OCI-LY7 (cell line): ENCODE results near the gene MED25. TPM values are rescaled to one million over a fixed set of nuclear protein-coding genes. Genes with fewer than 3 reads are reported as not detected.

Source experiments
- BruUV-seq: library from RNA; stranded (reverse); fragments of 400-500 nt; replicated peaks from 2 replicates; lab custom pipeline; 2021; lab: Mats Ljungman, UMichigan
- CTCF ChIA-PET: fragments of 300-600 bp; sonication (Branson Sonifier 250); formaldehyde crosslinking; loops from one replicate; lab custom pipeline; 2022; ENCODE audit warnings: antibody characterized with exemption; ENCODE audit not compliant: unreplicated experiment; lab: Charles Lee
- POLR2A ChIA-PET: fragments of 300-600 bp; sonication (Branson Sonifier 250); formaldehyde crosslinking; loops from one replicate; lab custom pipeline; 2022; ENCODE audit warnings: antibody characterized with exemption; lab: Charles Lee
- DNase-seq: peaks from one replicate; pipeline ENCODE4 v3.0.0-alpha.2; 2015; ENCODE audit warnings: low spot score
- H2AFZ ChIP-seq: fragments of 200-600 bp; sonication (generic), shearing (Covaris generic); 2 replicates; pipeline ENCODE4 v1.6.1; 2014; ENCODE audit warnings: mild to moderate bottlenecking, antibody characterized with exemption, low read length, moderate library complexity
- H3K27ac ChIP-seq: fragments of 200-600 bp; sonication (generic); 2 replicates; pipeline ENCODE4 v1.5.1; 2014; ENCODE audit warnings: mixed run types, low read depth, mild to moderate bottlenecking, moderate library complexity, low read length, inconsistent platforms; ENCODE audit not compliant: poor library complexity, severe bottlenecking
- H3K36me3 ChIP-seq: fragments of 200-600 bp; sonication (generic); 2 replicates; pipeline ENCODE4 v1.6.1; 2014; ENCODE audit warnings: mild to moderate bottlenecking, antibody characterized with exemption, low read length, moderate library complexity, mixed read lengths; ENCODE audit not compliant: insufficient read depth
- H3K4me1 ChIP-seq: fragments of 200-600 bp; sonication (generic); 2 replicates; pipeline ENCODE4 v1.5.1; 2014; ENCODE audit warnings: mild to moderate bottlenecking, low read length; ENCODE audit not compliant: insufficient read depth, poor library complexity, severe bottlenecking
- H3K4me2 ChIP-seq: fragments of 200-600 bp; sonication (generic); 2 replicates; pipeline ENCODE4 v1.6.1; 2014; ENCODE audit warnings: mild to moderate bottlenecking, low read length
- H3K4me3 ChIP-seq: fragments of 200-600 bp; sonication (generic); 2 replicates; pipeline ENCODE4 v1.5.1; 2014; ENCODE audit warnings: mild to moderate bottlenecking, low read depth, low read length; ENCODE audit not compliant: poor library complexity, severe bottlenecking
- H3K79me2 ChIP-seq: fragments of 200-600 bp; sonication (generic); 2 replicates; pipeline ENCODE4 v1.6.1; 2016; ENCODE audit warnings: low read depth, mild to moderate bottlenecking, low read length, moderate library complexity, mixed read lengths; ENCODE audit not compliant: insufficient read depth
- H3K9me2 ChIP-seq: fragments of 200-600 bp; sonication (generic); 2 replicates; pipeline ENCODE4 v1.6.1; 2016; ENCODE audit warnings: mild to moderate bottlenecking, low read length, mixed read lengths; ENCODE audit not compliant: insufficient read depth
- H3K9me3 ChIP-seq: fragments of 200-600 bp; sonication (generic); 2 replicates; pipeline ENCODE4 v1.6.1; 2014; ENCODE audit warnings: mild to moderate bottlenecking, mixed run types, low read length, mixed read lengths
- H4K20me1 ChIP-seq: fragments of 200-600 bp; sonication (generic); 2 replicates; pipeline ENCODE4 v1.6.1; 2014; ENCODE audit warnings: mild to moderate bottlenecking, antibody characterized with exemption, low read length, moderate library complexity, mixed read lengths; ENCODE audit not compliant: insufficient read depth
- EZH2phosphoT487 ChIP-seq: fragments of 200-600 bp; sonication (generic); IDR thresholded peaks from 2 replicates; pipeline ENCODE4 v1.6.1; 2018; ENCODE audit warnings: low read depth, borderline replicate concordance, mild to moderate bottlenecking, mixed run types, antibody characterized with exemption, low read length, moderate library complexity, mixed read lengths
- intact Hi-C: fragments of 100-400 bp; cut with micrococcal nuclease; formaldehyde crosslinking; loops from one replicate; pipeline ENCODE4 v1.10.0; 2022; ENCODE audit not compliant: unreplicated experiment
- total RNA-seq, 2 experiments: library from RNA; depleted of rRNA in 1 of 2; stranded (reverse); fragments of >200 nt in 1 of 2; shearing (Covaris generic) in 1 of 2; gene quantifications; 2 replicates each; pipeline ENCODE4 v1.2.3, GENCODE V29; 2014 to 2022
- TF ChIP-seq, protein P1 (sequence below): fragments of 200-600 bp; sonication (generic); conservative IDR thresholded peaks from 2 replicates; pipeline ENCODE4 v1.5.1; 2014; ENCODE audit warnings: mild to moderate bottlenecking, antibody characterized with exemption, low read length, moderate library complexity, mixed read lengths

MED25 gene
- total RNA-seq, 2 experiments from 2014 or later, result 85.1 to 111 TPM

- H3K27ac ChIP-seq, result no peak overlapping the region
- TF ChIP-seq, protein P1, sequence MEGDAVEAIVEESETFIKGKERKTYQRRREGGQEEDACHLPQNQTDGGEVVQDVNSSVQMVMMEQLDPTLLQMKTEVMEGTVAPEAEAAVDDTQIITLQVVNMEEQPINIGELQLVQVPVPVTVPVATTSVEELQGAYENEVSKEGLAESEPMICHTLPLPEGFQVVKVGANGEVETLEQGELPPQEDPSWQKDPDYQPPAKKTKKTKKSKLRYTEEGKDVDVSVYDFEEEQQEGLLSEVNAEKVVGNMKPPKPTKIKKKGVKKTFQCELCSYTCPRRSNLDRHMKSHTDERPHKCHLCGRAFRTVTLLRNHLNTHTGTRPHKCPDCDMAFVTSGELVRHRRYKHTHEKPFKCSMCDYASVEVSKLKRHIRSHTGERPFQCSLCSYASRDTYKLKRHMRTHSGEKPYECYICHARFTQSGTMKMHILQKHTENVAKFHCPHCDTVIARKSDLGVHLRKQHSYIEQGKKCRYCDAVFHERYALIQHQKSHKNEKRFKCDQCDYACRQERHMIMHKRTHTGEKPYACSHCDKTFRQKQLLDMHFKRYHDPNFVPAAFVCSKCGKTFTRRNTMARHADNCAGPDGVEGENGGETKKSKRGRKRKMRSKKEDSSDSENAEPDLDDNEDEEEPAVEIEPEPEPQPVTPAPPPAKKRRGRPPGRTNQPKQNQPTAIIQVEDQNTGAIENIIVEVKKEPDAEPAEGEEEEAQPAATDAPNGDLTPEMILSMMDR, result no peak
- no peak for TF ChIP-seq EZH2phosphoT487
- ChIA-PET POLR2A (interaction anchor here (1.0 kb wide), 1 partner anchor 11 kb away, joined by 3 read pairs; no protein-coding TSS in a partner anchor), CTCF (no interaction called here)
- peaks cover 7% of the 10 kb centered on the region; the same call in 1 of the 2 replicates for H3K79me2 ChIP-seq
- H3K36me3 ChIP-seq, result peaks cover 26% of the 10 kb centered on the region
- no peaks in the 10 kb centered on the region for H4K20me1 ChIP-seq
- H2AFZ ChIP-seq, result no peak overlapping the region
- no TSS peak for BruUV-seq
- H3K4me1 ChIP-seq, result peaks cover 22% of the 10 kb centered on the region
- H3K4me2 ChIP-seq, result no peak overlapping the region
- intact Hi-C loops, result no loop called here
- no peaks in the 10 kb centered on the region for H3K9me2 ChIP-seq
- no peak for DNase-seq
- no peaks in the 10 kb centered on the region for H3K9me3 ChIP-seq
- no peak overlapping the region for H3K4me3 ChIP-seq
These were observed 62.2 kb downstream of the MED25 start for GRCh38 chr19:49880162-49880869.

- peaks cover 16% of the 10 kb centered on the region for H3K4me1 ChIP-seq
- H2AFZ ChIP-seq, result no peak overlapping the region
- H3K4me3 ChIP-seq, result no peak overlapping the region
- H3K9me2 ChIP-seq, result no peaks in the 10 kb centered on the region
- CTCF ChIA-PET, result no interaction called here
- no peaks in the 10 kb centered on the region for H4K20me1 ChIP-seq
- no peak overlapping the region for H3K4me2 ChIP-seq
- BruUV-seq, result no TSS peak
- peaks cover 26% of the 10 kb centered on the region for H3K36me3 ChIP-seq
- POLR2A ChIA-PET, result no interaction called here
- H3K27ac ChIP-seq, result no peak overlapping the region
- TF ChIP-seq EZH2phosphoT487, result no peak
- TF ChIP-seq, protein P1, result no peak
- no peaks in the 10 kb centered on the region for H3K79me2 ChIP-seq
- no peak for DNase-seq
- intact Hi-C loops, result no loop called here
- H3K9me3 ChIP-seq, result no peaks in the 10 kb centered on the region
These were observed 63.1 kb downstream of the MED25 start for GRCh38 chr19:49881186-49881585.

- H3K36me3 ChIP-seq, result peaks cover 26% of the 10 kb centered on the region
These were observed 63.7 kb downstream of the MED25 start for GRCh38 chr19:49881672-49882394.

More at GRCh38 chr19:49881672-49882394, 63.7 kb downstream of the MED25 start:
- H3K9me3 ChIP-seq, result no peaks in the 10 kb centered on the region
- BruUV-seq, result no TSS peak
- H2AFZ ChIP-seq, result no peak overlapping the region
- H3K27ac ChIP-seq, result no peak overlapping the region
- H3K9me2 ChIP-seq, result no peaks in the 10 kb centered on the region
- no peak overlapping the region for H3K4me3 ChIP-seq
- ChIA-PET CTCF (no interaction called here), POLR2A (no interaction called here)
- intact Hi-C loops, result no loop called here
- peaks cover 16% of the 10 kb centered on the region for H3K4me1 ChIP-seq
- no peaks in the 10 kb centered on the region for H3K79me2 ChIP-seq
- no peak overlapping the region for H3K4me2 ChIP-seq
- TF ChIP-seq EZH2phosphoT487, result no peak
- TF ChIP-seq, protein P1, result no peak
- DNase-seq, result no peak
- H4K20me1 ChIP-seq, result no peaks in the 10 kb centered on the region
